ENCODE data around the gene SDCBP2. TPM values are rescaled to one million over a fixed set of nuclear protein-coding genes. Genes with fewer than 3 reads are reported as not detected.

Gene SDCBP2, protein sequence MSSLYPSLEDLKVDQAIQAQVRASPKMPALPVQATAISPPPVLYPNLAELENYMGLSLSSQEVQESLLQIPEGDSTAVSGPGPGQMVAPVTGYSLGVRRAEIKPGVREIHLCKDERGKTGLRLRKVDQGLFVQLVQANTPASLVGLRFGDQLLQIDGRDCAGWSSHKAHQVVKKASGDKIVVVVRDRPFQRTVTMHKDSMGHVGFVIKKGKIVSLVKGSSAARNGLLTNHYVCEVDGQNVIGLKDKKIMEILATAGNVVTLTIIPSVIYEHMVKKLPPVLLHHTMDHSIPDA
- total RNA-seq: 100 to 1,000 TPM; 132 to 427 (median 300) TPM

GRCh38 chr20:1328680-1329330 lies at the start of gene SDCBP2:
Gene SDCBP2 (minus strand): TSS chr20:1329139. CDS start chr20:1320416, 8,723 bp downstream.
- intact Hi-C loops (cut with DNase I; ENCODE audit: low total_unique reads): no loop called here
- Histone ChIP-seq H3K4me1 (peaks cover 39 to 63% (median 53%) of the 10 kb centered on the region in 4 donors), H3K36me3 (no peaks in the 10 kb centered on the region), H3K9me3 (no peaks in the 10 kb centered on the region), H3K4me3 (peak within 1 kb of the TSS in 3 of 4 donors; percentile 29 to 79 (median 30)), H3K27ac (peak within 1 kb of the TSS; percentile 93 to 99 (median 98)), H3K27me3 (no peaks in the 10 kb centered on the region)
- TF ChIP-seq POLR2AphosphoS5 (IDR thresholded peaks at IDR 0.05) (peak; percentile 82 to 99 (median 98)), POLR2A (IDR thresholded peaks at IDR 0.05) (peak; percentile 98), EP300 (IDR thresholded peaks at IDR 0.05; ENCODE audit: low read depth) (peak; percentile 83)
- TF ChIP-seq, protein P1, sequence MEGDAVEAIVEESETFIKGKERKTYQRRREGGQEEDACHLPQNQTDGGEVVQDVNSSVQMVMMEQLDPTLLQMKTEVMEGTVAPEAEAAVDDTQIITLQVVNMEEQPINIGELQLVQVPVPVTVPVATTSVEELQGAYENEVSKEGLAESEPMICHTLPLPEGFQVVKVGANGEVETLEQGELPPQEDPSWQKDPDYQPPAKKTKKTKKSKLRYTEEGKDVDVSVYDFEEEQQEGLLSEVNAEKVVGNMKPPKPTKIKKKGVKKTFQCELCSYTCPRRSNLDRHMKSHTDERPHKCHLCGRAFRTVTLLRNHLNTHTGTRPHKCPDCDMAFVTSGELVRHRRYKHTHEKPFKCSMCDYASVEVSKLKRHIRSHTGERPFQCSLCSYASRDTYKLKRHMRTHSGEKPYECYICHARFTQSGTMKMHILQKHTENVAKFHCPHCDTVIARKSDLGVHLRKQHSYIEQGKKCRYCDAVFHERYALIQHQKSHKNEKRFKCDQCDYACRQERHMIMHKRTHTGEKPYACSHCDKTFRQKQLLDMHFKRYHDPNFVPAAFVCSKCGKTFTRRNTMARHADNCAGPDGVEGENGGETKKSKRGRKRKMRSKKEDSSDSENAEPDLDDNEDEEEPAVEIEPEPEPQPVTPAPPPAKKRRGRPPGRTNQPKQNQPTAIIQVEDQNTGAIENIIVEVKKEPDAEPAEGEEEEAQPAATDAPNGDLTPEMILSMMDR (IDR thresholded peaks at IDR 0.05): no peak
- WGBS, 2 donors (ENCODE audit: low coverage in 1 of 2): 62% methylated on average over 8 of the region's 8 CpGs; no CpG with 5 or more reads in 1 of the 2 donors
- peak; percentile 92 for DNase-seq
- in situ Hi-C loops (cut with MboI; ENCODE audit: low pct_ligation_motif_present in 1 of 4, low pct_unique_long_range_greater_than_20kb in 1 of 4, low sequenced_read_pairs in 3 of 4): no loop called here

DNA sequence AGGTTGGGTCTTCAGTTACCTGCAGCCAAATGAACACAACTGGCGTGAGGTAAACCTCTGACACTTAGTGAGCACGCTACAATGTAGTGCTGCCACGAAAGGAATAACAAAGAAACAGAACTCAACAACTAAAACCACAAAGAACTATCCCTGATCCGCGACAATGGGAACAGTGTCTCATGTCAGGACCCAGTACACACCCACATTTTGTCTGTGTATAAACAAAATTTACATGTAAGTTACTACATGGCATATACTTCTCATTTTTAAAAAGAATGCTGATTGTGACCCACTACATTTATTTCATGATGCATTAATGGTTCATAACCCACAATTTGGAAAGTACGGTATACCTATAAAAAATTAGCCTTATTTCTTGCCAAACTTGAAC lies 49.8 kb upstream of the SDCBP2 start:
- Histone ChIP-seq H3K27ac (no peak overlapping the region), H3K4me3 (no peak overlapping the region), H3K36me3 (peaks cover 0 to 6% (median 0%) of the 10 kb centered on the region in 4 donors), H3K27me3 (no peaks in the 10 kb centered on the region), H3K4me1 (peaks cover 16 to 91% (median 58%) of the 10 kb centered on the region in 4 donors), H3K9me3 (no peaks in the 10 kb centered on the region)
- no peak for TF ChIP-seq EP300 (IDR thresholded peaks at IDR 0.05; ENCODE audit: low read depth)
- TF ChIP-seq, protein P1 (IDR thresholded peaks at IDR 0.05): no peak
- TF ChIP-seq POLR2A (IDR thresholded peaks at IDR 0.05): no peak
- TF ChIP-seq POLR2AphosphoS5 (IDR thresholded peaks at IDR 0.05): no peak
- DNase-seq: no peak
- WGBS, 2 donors (ENCODE audit: low coverage in 1 of 2): 86 to 89% methylated on average over 4 to 6 of the region's 6 CpGs
- intact Hi-C loops (cut with DNase I; ENCODE audit: low total_unique reads): no loop called here
- in situ Hi-C loops (cut with MboI; ENCODE audit: low pct_ligation_motif_present in 1 of 4, low pct_unique_long_range_greater_than_20kb in 1 of 4, low sequenced_read_pairs in 3 of 4): no loop called here

- Histone ChIP-seq H3K36me3 (peaks cover 0 to 6% (median 0%) of the 10 kb centered on the region in 4 donors), H3K4me3 (no peak overlapping the region), H3K27ac (no peak overlapping the region), H3K27me3 (no peaks in the 10 kb centered on the region), H3K4me1 (peaks cover 11 to 87% (median 54%) of the 10 kb centered on the region in 4 donors), H3K9me3 (no peaks in the 10 kb centered on the region)
- TF ChIP-seq POLR2A (IDR thresholded peaks at IDR 0.05): no peak
- TF ChIP-seq EP300 (IDR thresholded peaks at IDR 0.05; ENCODE audit: low read depth): no peak
- TF ChIP-seq, protein P1 (IDR thresholded peaks at IDR 0.05): no peak
- TF ChIP-seq POLR2AphosphoS5 (IDR thresholded peaks at IDR 0.05): no peak
- in situ Hi-C loops (cut with MboI; ENCODE audit: low pct_ligation_motif_present in 1 of 4, low pct_unique_long_range_greater_than_20kb in 1 of 4, low sequenced_read_pairs in 3 of 4) (no loop called here), intact Hi-C loops (cut with DNase I; ENCODE audit: low total_unique reads) (no loop called here)
- WGBS, 2 donors (ENCODE audit: low coverage in 1 of 2): 82 to 90% methylated on average over 2 to 6 of the region's 6 CpGs
- no peak for DNase-seq
Measured at GRCh38 chr20:1377984-1378734, 49.2 kb upstream of the SDCBP2 start.
